CD4-positive, alpha-beta T cell (primary cell): ENCODE data around the gene INTS11. TPM values are rescaled to one million over a fixed set of nuclear protein-coding genes. Genes with fewer than 3 reads are reported as not detected.

Experiments used
- ATAC-seq: fragments of 200-7000 bp; cut with Tn5 transposase; one replicate; pipeline ENCODE4 v1.10.0; 2022; ENCODE audit warnings: mild to moderate bottlenecking; ENCODE audit not compliant: poor library complexity
- CTCF ChIA-PET: fragments of 350-600 bp; sonication (Branson Sonifier 250); formaldehyde crosslinking; loops from one replicate; lab custom pipeline; 2021; ENCODE audit warnings: antibody characterized with exemption, inconsistent platforms; lab: Charles Lee
- POLR2A ChIA-PET: fragments of 350-600 bp; sonication (Branson Sonifier 250); formaldehyde crosslinking; loops from one replicate; lab custom pipeline; 2021; ENCODE audit warnings: antibody characterized with exemption, inconsistent platforms; lab: Charles Lee
- DNase-seq, 14 experiments: peaks; one replicate each; pipeline ENCODE4 v3.0.0-alpha.2; 2013 to 2020; ENCODE audit warnings: mixed read lengths in 2 of 14
- H3K27ac ChIP-seq, 2 donors: one replicate each; pipeline versions ENCODE4 v1.5.1 to v1.7.0; 2013; ENCODE audit warnings: low read length in 2 of 2, low read depth in 1 of 2, mild to moderate bottlenecking in 1 of 2
- H3K27me3 ChIP-seq, 2 experiments: 1 replicate in 1 of 2; 2 replicates in 1 of 2; pipeline versions ENCODE4 v1.6.1 to v1.7.0; 2013; ENCODE audit warnings: low read length in 2 of 2, control low read depth in 1 of 2, mild to moderate bottlenecking in 1 of 2, moderate library complexity in 1 of 2; ENCODE audit not compliant: insufficient read depth in 2 of 2, control insufficient read depth in 1 of 2
- H3K36me3 ChIP-seq: one replicate; pipeline ENCODE4 v1.6.1; 2013; ENCODE audit warnings: low read length, control low read depth; ENCODE audit not compliant: insufficient read depth
- H3K4me1 ChIP-seq: one replicate; pipeline ENCODE4 v1.6.1; 2013; ENCODE audit warnings: low read length, control low read depth; ENCODE audit not compliant: insufficient read depth
- H3K4me3 ChIP-seq: one replicate; pipeline ENCODE4 v1.5.1; 2013; ENCODE audit warnings: mild to moderate bottlenecking, low read length, moderate library complexity
- H3K9me3 ChIP-seq, 2 experiments: 1 replicate in 1 of 2; 2 replicates in 1 of 2; pipeline versions ENCODE4 v1.6.1 to v1.7.0; 2013; ENCODE audit warnings: low read length in 2 of 2, mild to moderate bottlenecking in 2 of 2, control low read depth in 1 of 2, moderate library complexity in 1 of 2; ENCODE audit not compliant: control insufficient read depth in 1 of 2, insufficient read depth in 1 of 2
- H3K27ac Mint-ChIP-seq: one replicate; pipeline ENCODE4 v1.8.0; 2020; ENCODE audit warnings: mixed read lengths
- H3K27me3 Mint-ChIP-seq: one replicate; pipeline ENCODE4 v1.8.0; 2021; ENCODE audit warnings: mixed read lengths
- H3K36me3 Mint-ChIP-seq: one replicate; pipeline ENCODE4 v1.8.0; 2021; ENCODE audit warnings: low read depth, mixed read lengths
- H3K4me1 Mint-ChIP-seq: one replicate; pipeline ENCODE4 v1.8.0; 2021; ENCODE audit warnings: low read depth, mixed read lengths
- H3K4me3 Mint-ChIP-seq: one replicate; pipeline ENCODE4 v1.8.0; 2020; ENCODE audit warnings: mild to moderate bottlenecking, mixed read lengths
- H3K9me3 Mint-ChIP-seq: one replicate; pipeline ENCODE4 v1.8.0; 2020; ENCODE audit warnings: mixed read lengths
- CTCF ChIP-seq: fragments of 200-600 bp; IDR thresholded peaks from one replicate; pipeline ENCODE4 v1.8.0; 2022; ENCODE audit warnings: antibody characterized with exemption, mild to moderate bottlenecking
- intact Hi-C, 2 experiments: fragments of 100-400 bp; cut with DNase I in 1 of 2; cut with micrococcal nuclease in 1 of 2; formaldehyde crosslinking; loops; one replicate each; pipeline versions ENCODE4 v1.15.1 to v1.9.0; 2023 to 2025; cut with DNase I, micrococcal nuclease
- total RNA-seq, 174 experiments: library from RNA in 2 of 174; stranded (reverse) in 2 of 174; gene quantifications; one replicate each; pipeline ENCODE4 v1.2.3 and lab custom pipeline; 2021 to 2026

The INTS11 gene
- total RNA-seq, 2 experiments from 2014 or later: 130 to 137 TPM

DNA sequence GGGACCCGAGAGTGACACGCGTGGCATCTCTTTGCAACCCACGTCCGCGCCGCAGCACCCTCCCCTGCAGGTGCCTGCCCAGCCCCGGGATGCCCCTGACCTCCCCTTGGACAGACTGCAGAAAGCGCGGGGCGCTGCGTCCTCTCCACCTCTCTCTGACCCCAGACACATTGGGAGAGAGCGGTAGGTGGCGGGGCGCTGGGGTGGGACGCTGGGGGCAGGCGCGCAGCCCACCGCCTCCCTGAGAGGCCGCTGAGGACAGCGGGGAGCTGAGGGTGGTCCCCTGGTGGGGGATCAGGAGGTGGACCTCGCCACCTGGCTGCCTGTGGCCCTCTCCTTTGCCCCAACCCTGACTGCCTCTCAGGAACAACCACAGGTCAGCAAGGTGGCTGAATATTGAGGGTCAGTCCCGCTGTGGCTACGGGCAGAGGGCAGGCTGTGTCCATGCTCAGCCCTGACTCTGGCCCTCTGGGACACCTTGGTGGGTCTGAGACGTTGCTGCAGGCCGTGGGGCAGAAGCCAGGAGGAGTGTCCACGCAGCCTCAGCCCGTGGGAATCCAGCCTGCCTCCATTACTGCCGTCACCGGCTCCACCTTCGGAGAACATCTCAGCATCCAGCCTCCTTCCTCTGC lies 50.0 kb downstream of the INTS11 start:
- DNase-seq: peak in 1 of 14 experiments; percentile 42
- no peak for TF ChIP-seq CTCF
- CTCF ChIA-PET: interaction anchor here (1.3 to 1.4 kb wide), 2 partner anchors 14 to 16 kb away, joined by 3 read pairs; no protein-coding TSS in a partner anchor
- H3K36me3 ChIP-seq: peaks cover 9% of the 10 kb centered on the region
- no peaks in the 10 kb centered on the region for H3K9me3 ChIP-seq
- H3K4me3 Mint-ChIP-seq: peak overlapping the region; percentile 73
- intact Hi-C loops: loop anchor here in 1 of 2 experiments (1.0 to 5.0 kb wide), 4 partner anchors 34 to 123 kb away; partner anchors contain the start of genes AURKAIP1, CCNL2, DVL1 and PUSL1
- POLR2A ChIA-PET: interaction anchor here (0.9 to 2.1 kb wide), 3 partner anchors 19 to 125 kb away, joined by 3 to 8 read pairs (median 3); partner anchors contain the start of genes AURKAIP1 and CCNL2
- no peaks in the 10 kb centered on the region for H3K27me3 Mint-ChIP-seq
- H3K4me3 ChIP-seq: peak overlapping the region; percentile 66
- H3K4me1 ChIP-seq: peaks cover 45% of the 10 kb centered on the region
- no peaks in the 10 kb centered on the region for H3K27me3 ChIP-seq
- H3K27ac Mint-ChIP-seq: no peak overlapping the region
- H3K27ac ChIP-seq: no peak overlapping the region
- H3K9me3 Mint-ChIP-seq: no peaks in the 10 kb centered on the region
- H3K4me1 Mint-ChIP-seq: peaks cover 34% of the 10 kb centered on the region
- peaks cover 21% of the 10 kb centered on the region for H3K36me3 Mint-ChIP-seq
- ATAC-seq: no peak

DNA sequence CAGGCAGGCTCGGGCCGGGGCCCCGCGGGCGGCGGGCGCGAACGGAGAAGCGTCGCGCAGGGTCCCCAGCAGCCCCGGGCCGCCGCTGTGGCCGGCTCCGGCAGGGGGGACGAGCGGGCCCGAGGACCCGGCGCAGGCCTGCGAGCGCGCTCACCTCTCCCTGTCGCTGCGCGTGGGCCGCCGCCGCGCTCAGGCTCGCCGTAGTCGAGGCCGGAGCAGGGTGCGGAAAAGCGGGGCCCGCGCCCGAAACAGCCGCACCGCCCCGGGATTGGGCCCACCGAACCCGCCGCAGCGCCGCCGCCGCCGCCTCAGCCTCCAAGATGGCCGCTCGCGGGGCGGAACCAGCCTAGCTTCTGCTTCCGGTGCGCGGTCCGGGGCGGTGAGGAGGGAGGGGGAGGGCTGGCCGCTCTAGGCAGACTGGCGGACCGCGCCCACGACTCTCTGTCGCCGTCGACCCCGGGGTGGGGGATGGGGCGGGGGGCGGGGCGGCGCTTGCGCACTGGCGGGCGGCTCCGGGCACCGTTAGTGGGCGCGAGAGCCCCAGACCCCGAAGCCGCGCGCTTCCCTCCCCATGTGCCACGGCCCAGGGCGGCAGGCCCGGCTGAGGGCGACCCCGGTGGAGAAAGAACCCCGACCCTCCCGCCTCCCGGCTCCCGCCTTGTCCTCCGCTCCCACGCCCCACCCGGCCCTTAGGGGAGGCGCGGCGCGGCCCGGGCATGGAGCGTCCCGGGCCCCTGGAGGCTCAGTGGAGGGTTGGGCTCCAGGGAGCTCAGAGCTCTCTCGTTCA lies 50.8 kb downstream of the INTS11 start, which contains the start of gene UBE2J2:
TSS of gene UBE2J2 (minus strand) at position 343 of the 787 bp plus-strand sequence. CDS start 5,862 bp downstream, outside the sequence.
- ChIA-PET CTCF (interaction anchor here (1.0 to 1.4 kb wide), 3 partner anchors 13 to 151 kb away, joined by 3 read pairs; no protein-coding TSS in a partner anchor), POLR2A (interaction anchor here (0.8 to 2.1 kb wide), 5 partner anchors 18 to 134 kb away, joined by 3 to 8 read pairs (median 3); partner anchors contain the start of genes AURKAIP1 and CCNL2)
- peak within 1 kb of the TSS; percentile 92 for H3K4me3 Mint-ChIP-seq
- Histone ChIP-seq H3K9me3 (no peaks in the 10 kb centered on the region), H3K36me3 (peaks cover 9% of the 10 kb centered on the region), H3K27ac (peak within 1 kb of the TSS in 1 of 2 donors; percentile 29), H3K27me3 (no peaks in the 10 kb centered on the region), H3K4me1 (peaks cover 47% of the 10 kb centered on the region), H3K4me3 (peak within 1 kb of the TSS; percentile 92)
- peaks cover 21% of the 10 kb centered on the region for H3K36me3 Mint-ChIP-seq
- intact Hi-C loops: loop anchor here in 1 of 2 experiments (1.0 to 5.0 kb wide), 6 partner anchors 35 to 124 kb away; partner anchors contain the start of genes AURKAIP1, CCNL2, CPTP and DVL1
- DNase-seq (peak; percentile 87 to 96 (median 92)), ATAC-seq (peak; percentile 94)
- no peak for TF ChIP-seq CTCF
- H3K9me3 Mint-ChIP-seq: no peaks in the 10 kb centered on the region
- H3K27me3 Mint-ChIP-seq: no peaks in the 10 kb centered on the region
- peak within 1 kb of the TSS; percentile 85 for H3K27ac Mint-ChIP-seq
- peaks cover 34% of the 10 kb centered on the region for H3K4me1 Mint-ChIP-seq

DNA sequence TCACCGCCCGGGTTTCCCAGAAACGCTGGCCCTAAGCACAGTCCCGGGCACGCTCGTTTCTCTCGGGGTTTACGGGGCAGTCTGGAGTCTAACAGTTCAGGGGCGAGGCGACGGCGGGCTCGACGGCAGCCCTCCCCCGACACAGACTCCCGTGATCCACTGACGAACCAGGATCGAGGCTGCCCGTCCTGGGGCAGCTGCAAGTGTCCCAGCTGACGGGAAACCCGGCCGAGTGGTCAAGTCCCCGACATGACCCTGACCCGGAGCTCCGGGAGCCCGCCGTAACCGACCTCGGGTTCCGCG lies 51.3 kb downstream of the INTS11 start:
- peaks cover 24% of the 10 kb centered on the region for H3K36me3 Mint-ChIP-seq
- peaks cover 11% of the 10 kb centered on the region for H3K36me3 ChIP-seq
- POLR2A ChIA-PET: interaction anchor here (0.8 to 2.1 kb wide), 4 partner anchors 65 to 135 kb away, joined by 3 to 8 read pairs (median 3); partner anchors contain the start of genes AURKAIP1 and CCNL2
- peak overlapping the region in 1 of 2 donors; percentile 29 for H3K27ac ChIP-seq
- CTCF ChIA-PET: interaction anchor here (1.0 to 1.4 kb wide), 2 partner anchors 13 to 151 kb away, joined by 3 read pairs; no protein-coding TSS in a partner anchor
- peaks cover 34% of the 10 kb centered on the region for H3K4me1 Mint-ChIP-seq
- peak overlapping the region; percentile 92 for H3K4me3 Mint-ChIP-seq
- peak; percentile 4 for ATAC-seq
- peak overlapping the region; percentile 92 for H3K4me3 ChIP-seq
- peak in 1 of 14 experiments; percentile 52 for DNase-seq
- no peaks in the 10 kb centered on the region for H3K27me3 Mint-ChIP-seq
- peak overlapping the region; percentile 85 for H3K27ac Mint-ChIP-seq
- intact Hi-C loops: loop anchor here in 1 of 2 experiments (1.0 to 5.0 kb wide), 3 partner anchors 42 to 124 kb away; partner anchors contain the start of genes CCNL2, CPTP and INTS11
- H3K27me3 ChIP-seq: no peaks in the 10 kb centered on the region
- peaks cover 47% of the 10 kb centered on the region for H3K4me1 ChIP-seq
- no peaks in the 10 kb centered on the region for H3K9me3 Mint-ChIP-seq
- H3K9me3 ChIP-seq: no peaks in the 10 kb centered on the region
- no peak for TF ChIP-seq CTCF
